ENCODE results near the gene NEBL.

- TF ChIP-seq CTCF (conservative IDR thresholded peaks at IDR 0.05; ENCODE audit: low read depth in 2 of 2) (no peak), EZH2 (IDR thresholded peaks at IDR 0.05; ENCODE audit: low read depth, unreplicated experiment) (no peak), REST (IDR thresholded peaks at IDR 0.05; ENCODE audit: unreplicated experiment) (no peak), EZH2phosphoT487 (IDR thresholded peaks at IDR 0.05; ENCODE audit: unreplicated experiment) (no peak), POLR2AphosphoS5 (IDR thresholded peaks at IDR 0.05; ENCODE audit: low read depth) (no peak), ZNF114 (CRISPR knock-in tag; IDR thresholded peaks at IDR 0.05) (no peak), ETS1 (IDR thresholded peaks at IDR 0.05) (no peak), STAT1 (IDR thresholded peaks at IDR 0.05; ENCODE audit: unreplicated experiment) (no peak)
Measured at GRCh38 chr10:20892011-20892585, 5.0 kb downstream of the NEBL start.

All from GM23338 (cell line).